ENCODE data around the gene CDC42SE2.
"Not testable (repeated sequence)": the region's sequence is repeated elsewhere in the genome, so short reads cannot be mapped to it uniquely, and the experiment has no call there.

The CDC42SE2 gene

DNA sequence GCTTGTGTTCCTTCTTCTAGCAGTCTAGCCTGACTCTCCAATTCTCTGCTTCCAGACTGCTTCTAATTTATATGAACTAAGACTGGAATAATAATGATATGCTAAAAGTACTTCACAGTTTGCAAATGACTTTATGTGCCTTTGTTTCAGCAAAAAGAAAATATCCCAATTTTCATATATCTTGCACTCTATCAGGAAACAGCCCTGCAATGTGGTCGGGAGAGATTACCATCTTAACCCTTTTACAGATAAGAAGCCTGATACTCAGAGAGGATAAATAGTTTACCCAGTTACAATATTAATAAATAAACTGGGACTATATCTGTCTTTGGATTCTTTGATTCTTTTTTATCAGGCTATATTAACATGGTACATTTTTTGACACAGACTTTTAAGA lies 126.0 kb downstream of the CDC42SE2 start:
- no peak overlapping the region for H3K27ac ChIP-seq (ENCODE audit: low read depth, low read length)
- H2AFZ ChIP-seq (ENCODE audit: low read length, unreplicated experiment): no peak overlapping the region
- H3K4me1 ChIP-seq (ENCODE audit: control insufficient read depth, insufficient read depth, low read length, unreplicated experiment): peaks cover 16% of the 10 kb centered on the region
- no peak overlapping the region for H3K4me3 ChIP-seq (ENCODE audit: low read depth, low read length)
- H3K79me2 ChIP-seq (ENCODE audit: control insufficient read depth, insufficient read depth, low read length, unreplicated experiment): no peaks in the 10 kb centered on the region
- H3K36me3 ChIP-seq (ENCODE audit: insufficient read depth, low read length): no peaks in the 10 kb centered on the region; the same call in 1 of the 2 replicates
- no peaks in the 10 kb centered on the region for H3K27me3 ChIP-seq (ENCODE audit: insufficient read depth, low read length)

DNA sequence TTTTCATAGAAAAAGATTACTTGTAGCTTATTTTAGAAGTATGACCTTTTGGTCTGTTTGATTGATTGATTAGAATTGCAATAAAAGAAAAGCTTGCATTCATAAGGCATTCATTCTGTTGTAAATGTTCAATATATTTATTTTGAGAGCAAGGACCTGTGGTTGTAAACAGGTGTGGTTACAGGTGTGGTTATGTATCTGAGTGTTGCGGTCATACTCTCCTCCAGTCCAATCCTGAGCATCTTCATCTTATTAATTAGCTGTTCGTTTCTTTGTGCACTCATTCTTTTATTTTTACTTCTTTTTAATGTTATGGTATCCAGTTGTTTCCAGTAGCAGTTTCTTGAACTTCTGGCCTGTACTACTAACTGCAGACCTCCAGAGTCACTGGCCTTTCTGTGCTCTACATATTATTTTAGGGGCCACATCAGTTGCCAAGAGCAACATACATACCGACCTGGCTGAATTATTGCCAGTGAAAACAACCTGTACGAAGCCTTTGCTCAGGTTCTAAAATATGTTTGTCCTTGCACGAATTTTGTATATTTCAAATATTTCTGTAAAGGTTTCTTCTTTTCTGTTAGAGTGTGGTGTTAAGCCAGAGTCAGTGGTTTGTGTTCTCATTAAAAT lies 128.7 kb downstream of the CDC42SE2 start:
- peaks cover 17% of the 10 kb centered on the region for H3K4me1 ChIP-seq (ENCODE audit: control insufficient read depth, insufficient read depth, low read length, unreplicated experiment)
- no peaks in the 10 kb centered on the region for H3K27me3 ChIP-seq (ENCODE audit: insufficient read depth, low read length)
- H3K27ac ChIP-seq (ENCODE audit: low read depth, low read length): no peak overlapping the region
- no peaks in the 10 kb centered on the region for H3K79me2 ChIP-seq (ENCODE audit: control insufficient read depth, insufficient read depth, low read length, unreplicated experiment)
- no peak overlapping the region for H3K4me3 ChIP-seq (ENCODE audit: low read depth, low read length)
- no peak overlapping the region for H2AFZ ChIP-seq (ENCODE audit: low read length, unreplicated experiment)
- peaks cover 9% of the 10 kb centered on the region for H3K36me3 ChIP-seq (ENCODE audit: insufficient read depth, low read length)

DNA sequence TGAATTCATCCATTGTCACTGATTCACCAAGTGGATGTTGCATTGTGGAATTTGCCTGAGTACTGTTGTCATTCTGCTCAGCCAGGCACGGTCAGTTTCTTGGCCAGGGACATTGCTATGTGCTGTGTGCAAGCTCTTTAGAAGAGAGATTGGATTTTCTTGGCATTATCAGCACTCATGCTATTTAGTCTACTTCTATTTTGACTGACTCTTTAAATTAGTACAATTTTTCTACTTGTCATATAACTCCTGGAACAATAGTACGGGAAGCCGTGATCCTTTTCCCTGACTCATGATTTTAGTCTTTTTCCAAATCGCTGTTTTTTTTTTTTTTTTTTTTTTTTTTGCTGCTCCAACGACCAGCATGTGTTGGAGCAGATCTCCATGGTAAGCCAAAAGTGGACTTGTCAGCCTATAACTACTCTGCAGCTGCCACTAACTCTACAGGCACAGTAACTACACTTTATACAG lies 129.7 kb downstream of the CDC42SE2 start:
- H3K79me2 ChIP-seq (ENCODE audit: control insufficient read depth, insufficient read depth, low read length, unreplicated experiment): no peaks in the 10 kb centered on the region
- H3K27me3 ChIP-seq (ENCODE audit: insufficient read depth, low read length): no peaks in the 10 kb centered on the region
- no peak overlapping the region for H2AFZ ChIP-seq (ENCODE audit: low read length, unreplicated experiment)
- H3K4me1 ChIP-seq (ENCODE audit: control insufficient read depth, insufficient read depth, low read length, unreplicated experiment): peaks cover 17% of the 10 kb centered on the region
- peaks cover 14% of the 10 kb centered on the region for H3K36me3 ChIP-seq (ENCODE audit: insufficient read depth, low read length)
- 0 out of 2 replicates have a peak overlapping the region, but pooled peaks have one; percentile 0 for H3K4me3 ChIP-seq (ENCODE audit: low read depth, low read length)
- peak overlapping the region; percentile 74 for H3K27ac ChIP-seq (ENCODE audit: low read depth, low read length)

DNA sequence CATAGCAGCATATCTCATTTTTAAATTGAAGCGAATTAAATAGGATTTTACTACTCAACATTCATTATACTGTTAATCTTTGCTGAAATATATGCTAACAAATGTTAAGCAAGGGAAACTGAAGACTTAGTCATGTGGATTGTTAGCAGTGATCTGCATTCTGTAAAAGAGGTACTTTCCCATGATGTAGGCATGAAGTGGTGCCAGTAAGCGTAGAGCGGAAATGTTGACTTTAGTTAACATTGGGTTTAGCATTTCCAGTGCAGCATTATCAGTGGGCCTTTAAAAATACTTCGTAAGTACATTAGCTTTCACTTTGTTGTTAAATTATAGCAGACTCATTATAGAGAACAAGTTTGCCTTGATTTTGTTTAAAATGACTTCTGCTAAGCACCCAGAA lies 130.3 kb downstream of the CDC42SE2 start:
- Histone ChIP-seq H3K27ac (ENCODE audit: low read depth, low read length) (peak overlapping the region; percentile 74), H3K4me3 (ENCODE audit: low read depth, low read length) (0 out of 2 replicates have a peak overlapping the region, but pooled peaks have one; percentile 0), H3K4me1 (ENCODE audit: control insufficient read depth, insufficient read depth, low read length, unreplicated experiment) (peaks cover 17% of the 10 kb centered on the region), H3K79me2 (ENCODE audit: control insufficient read depth, insufficient read depth, low read length, unreplicated experiment) (no peaks in the 10 kb centered on the region), H3K36me3 (ENCODE audit: insufficient read depth, low read length) (peaks cover 17% of the 10 kb centered on the region), H2AFZ (ENCODE audit: low read length, unreplicated experiment) (no peak overlapping the region), H3K27me3 (ENCODE audit: insufficient read depth, low read length) (no peaks in the 10 kb centered on the region)

DNA sequence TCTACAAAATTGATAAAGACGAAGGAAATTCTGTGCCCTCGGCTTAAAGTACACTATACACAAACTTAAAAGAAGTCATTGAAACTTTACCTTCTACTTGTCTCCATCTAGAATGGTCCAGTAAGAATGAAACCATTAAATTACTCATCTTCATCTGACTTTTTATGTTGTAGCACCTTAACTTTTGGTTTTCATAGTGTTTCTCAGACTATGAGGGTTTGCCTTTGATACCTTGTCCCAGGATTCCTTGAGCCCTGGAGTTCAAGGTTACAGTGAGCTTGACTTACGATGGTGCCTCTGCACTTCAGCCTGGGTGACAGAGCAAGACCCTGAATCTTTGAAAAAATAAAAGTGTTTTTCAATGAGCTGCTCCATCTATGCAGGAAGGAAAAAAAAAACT lies 132.2 kb downstream of the CDC42SE2 start:
- H3K36me3 ChIP-seq (ENCODE audit: insufficient read depth, low read length): peaks cover 28% of the 10 kb centered on the region

DNA sequence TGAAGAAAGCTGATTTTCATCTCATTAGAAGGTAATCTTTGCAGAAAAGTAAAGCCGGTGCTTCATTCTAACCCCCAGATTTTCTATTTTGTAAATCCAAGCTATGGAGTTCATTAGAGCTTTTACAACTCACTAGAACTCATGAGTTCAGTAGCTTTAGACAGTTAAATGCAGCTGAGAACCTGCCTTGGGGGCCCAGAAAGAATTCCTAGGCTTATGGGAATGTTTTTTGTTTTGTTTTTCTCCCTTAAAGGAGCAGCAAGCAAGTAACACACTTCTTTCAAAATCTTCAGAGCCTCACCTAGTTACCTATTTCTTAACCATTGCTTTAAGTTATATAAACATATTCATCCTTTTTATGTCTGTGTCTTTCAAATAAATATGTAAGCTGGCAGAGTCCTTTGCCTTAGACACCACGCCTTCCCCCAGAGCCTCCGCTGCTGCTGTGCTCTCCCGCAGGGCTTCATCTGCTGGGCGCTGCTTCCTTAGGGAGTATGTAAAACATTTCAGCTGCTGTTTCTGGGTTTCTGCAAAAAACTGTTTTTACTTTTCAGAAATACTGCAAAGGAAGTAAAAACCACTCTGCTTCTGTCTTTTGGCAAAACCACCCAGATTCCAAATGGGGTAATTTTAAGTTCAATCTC lies 132.9 kb downstream of the CDC42SE2 start:
- H3K27ac ChIP-seq (ENCODE audit: low read depth, low read length): no peak overlapping the region
- H3K4me3 ChIP-seq (ENCODE audit: low read depth, low read length): no peak overlapping the region
- H3K27me3 ChIP-seq (ENCODE audit: insufficient read depth, low read length): no peaks in the 10 kb centered on the region
- peaks cover 17% of the 10 kb centered on the region for H3K4me1 ChIP-seq (ENCODE audit: control insufficient read depth, insufficient read depth, low read length, unreplicated experiment)
- H3K79me2 ChIP-seq (ENCODE audit: control insufficient read depth, insufficient read depth, low read length, unreplicated experiment): no peaks in the 10 kb centered on the region
- peaks cover 28% of the 10 kb centered on the region for H3K36me3 ChIP-seq (ENCODE audit: insufficient read depth, low read length)
- H2AFZ ChIP-seq (ENCODE audit: low read length, unreplicated experiment): no peak overlapping the region

More for the DNA sequence above, 132.2 kb downstream of the CDC42SE2 start:
- H3K27me3 ChIP-seq (ENCODE audit: insufficient read depth, low read length): no peaks in the 10 kb centered on the region
- no peak overlapping the region for H3K4me3 ChIP-seq (ENCODE audit: low read depth, low read length)
- H3K4me1 ChIP-seq (ENCODE audit: control insufficient read depth, insufficient read depth, low read length, unreplicated experiment): peaks cover 17% of the 10 kb centered on the region
- no peak overlapping the region for H2AFZ ChIP-seq (ENCODE audit: low read length, unreplicated experiment)
- no peak overlapping the region for H3K27ac ChIP-seq (ENCODE audit: low read depth, low read length)
- H3K79me2 ChIP-seq (ENCODE audit: control insufficient read depth, insufficient read depth, low read length, unreplicated experiment): no peaks in the 10 kb centered on the region

DNA sequence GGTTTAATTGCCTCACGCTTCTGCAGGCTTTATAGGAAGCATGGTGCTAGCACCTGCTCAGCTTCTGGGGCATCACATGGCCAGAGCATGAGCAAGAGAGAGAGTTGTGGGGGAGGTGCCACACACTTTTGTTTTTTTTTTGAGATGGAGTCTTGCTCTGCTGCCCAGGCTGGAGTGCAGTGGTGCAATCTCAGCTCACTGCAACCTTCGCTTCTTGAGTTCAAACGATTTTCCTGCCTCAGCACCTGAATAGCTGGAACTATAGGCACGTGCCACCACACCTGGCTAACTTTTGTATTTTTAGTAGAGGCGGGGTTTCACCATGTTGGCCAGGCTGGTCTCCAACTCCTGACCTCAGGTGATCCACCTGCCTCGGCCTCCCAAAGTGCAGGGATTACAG lies 135.2 kb downstream of the CDC42SE2 start:
- H3K27me3 ChIP-seq (ENCODE audit: insufficient read depth, low read length); H3K4me3 ChIP-seq (ENCODE audit: low read depth, low read length); H3K79me2 ChIP-seq (ENCODE audit: control insufficient read depth, insufficient read depth, low read length, unreplicated experiment); H2AFZ ChIP-seq (ENCODE audit: low read length, unreplicated experiment); H3K4me1 ChIP-seq (ENCODE audit: control insufficient read depth, insufficient read depth, low read length, unreplicated experiment); H3K27ac ChIP-seq (ENCODE audit: low read depth, low read length): not testable (repeated sequence)
- H3K36me3 ChIP-seq (ENCODE audit: insufficient read depth, low read length): peaks cover 44% of the 10 kb centered on the region

DNA sequence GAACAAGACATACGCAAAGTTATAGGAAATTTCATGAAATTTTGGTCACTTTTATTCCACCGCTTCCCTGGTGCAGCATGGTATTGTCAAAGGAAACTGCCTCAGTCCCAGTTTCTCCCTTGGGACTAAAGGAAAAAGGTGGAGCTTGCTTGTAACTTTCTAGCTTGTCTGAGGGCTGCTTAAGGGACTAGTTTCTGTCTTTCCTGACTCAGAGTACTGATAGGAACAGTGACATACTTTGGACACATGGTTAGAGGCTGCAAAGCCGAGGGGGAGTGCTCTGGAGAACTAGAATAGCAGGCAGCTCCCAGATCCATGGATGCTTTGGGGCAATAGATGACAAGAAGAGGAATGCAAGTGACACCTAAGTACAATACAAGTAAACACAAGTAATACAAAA lies 136.7 kb downstream of the CDC42SE2 start:
- peaks cover 39% of the 10 kb centered on the region for H3K36me3 ChIP-seq (ENCODE audit: insufficient read depth, low read length)
- no peak overlapping the region for H2AFZ ChIP-seq (ENCODE audit: low read length, unreplicated experiment)

DNA sequence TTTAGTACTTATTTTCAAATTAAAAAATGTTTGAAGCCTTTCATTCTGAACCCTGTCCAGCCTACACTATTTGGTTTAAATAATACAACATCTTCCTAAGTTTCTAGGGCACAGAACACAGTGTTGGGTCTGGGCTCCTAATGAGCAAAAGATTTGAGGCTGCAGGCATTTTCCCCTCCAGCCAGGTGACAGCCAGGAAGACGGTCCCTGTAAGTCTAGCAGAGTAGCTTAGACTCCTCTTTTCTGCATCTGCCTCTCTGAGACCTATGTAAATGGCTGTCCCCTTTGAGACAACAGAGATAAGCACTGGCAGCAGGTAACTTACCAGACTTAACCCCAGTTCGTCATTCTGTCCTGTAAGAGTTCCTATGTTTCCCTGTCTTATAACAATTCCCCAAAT lies 141.8 kb downstream of the CDC42SE2 start:
- H3K79me2 ChIP-seq (ENCODE audit: control insufficient read depth, insufficient read depth, low read length, unreplicated experiment): no peaks in the 10 kb centered on the region
- H3K36me3 ChIP-seq (ENCODE audit: insufficient read depth, low read length): peaks cover 20% of the 10 kb centered on the region
- H3K27me3 ChIP-seq (ENCODE audit: insufficient read depth, low read length): no peaks in the 10 kb centered on the region
- H2AFZ ChIP-seq (ENCODE audit: low read length, unreplicated experiment): no peak overlapping the region
- H3K4me1 ChIP-seq (ENCODE audit: control insufficient read depth, insufficient read depth, low read length, unreplicated experiment): no peaks in the 10 kb centered on the region
- no peak overlapping the region for H3K27ac ChIP-seq (ENCODE audit: low read depth, low read length)
- no peak overlapping the region for H3K4me3 ChIP-seq (ENCODE audit: low read depth, low read length)

More for the DNA sequence above, 136.7 kb downstream of the CDC42SE2 start:
- no peak overlapping the region for H3K27ac ChIP-seq (ENCODE audit: low read depth, low read length)
- no peak overlapping the region for H3K4me3 ChIP-seq (ENCODE audit: low read depth, low read length)
- no peaks in the 10 kb centered on the region for H3K27me3 ChIP-seq (ENCODE audit: insufficient read depth, low read length)
- no peaks in the 10 kb centered on the region for H3K4me1 ChIP-seq (ENCODE audit: control insufficient read depth, insufficient read depth, low read length, unreplicated experiment)
- no peaks in the 10 kb centered on the region for H3K79me2 ChIP-seq (ENCODE audit: control insufficient read depth, insufficient read depth, low read length, unreplicated experiment)

DNA sequence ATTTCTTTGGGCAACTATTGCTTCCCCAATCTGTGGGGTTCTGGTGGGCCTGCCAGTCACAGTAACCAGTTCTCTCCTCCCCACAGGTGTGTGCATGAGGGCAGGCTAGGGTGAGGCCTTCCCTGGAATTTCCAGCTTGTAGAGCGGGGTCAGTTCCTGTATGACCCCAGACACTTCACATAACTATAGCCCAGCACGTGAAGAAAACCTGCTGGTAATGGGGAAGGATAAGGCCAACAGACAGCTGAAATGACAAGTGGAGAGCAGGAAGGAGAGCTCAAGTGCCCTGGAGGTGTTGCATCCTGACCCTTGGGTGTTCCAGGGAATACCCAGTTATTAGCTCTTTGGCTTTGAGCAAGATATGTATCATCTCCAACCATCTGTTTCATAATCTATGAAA lies 142.2 kb downstream of the CDC42SE2 start:
- Histone ChIP-seq H3K4me1 (ENCODE audit: control insufficient read depth, insufficient read depth, low read length, unreplicated experiment) (no peaks in the 10 kb centered on the region), H3K27ac (ENCODE audit: low read depth, low read length) (no peak overlapping the region), H2AFZ (ENCODE audit: low read length, unreplicated experiment) (no peak overlapping the region), H3K36me3 (ENCODE audit: insufficient read depth, low read length) (peaks cover 17% of the 10 kb centered on the region), H3K4me3 (ENCODE audit: low read depth, low read length) (no peak overlapping the region), H3K79me2 (ENCODE audit: control insufficient read depth, insufficient read depth, low read length, unreplicated experiment) (no peaks in the 10 kb centered on the region), H3K27me3 (ENCODE audit: insufficient read depth, low read length) (no peaks in the 10 kb centered on the region)

All from ACC112 (cell line).